ENCODE data around the gene ATP5MC2.
"Not testable (repeated sequence)": the region's sequence is repeated elsewhere in the genome, so short reads cannot be mapped to it uniquely, and the experiment has no call there.

The ATP5MC2 gene

DNA sequence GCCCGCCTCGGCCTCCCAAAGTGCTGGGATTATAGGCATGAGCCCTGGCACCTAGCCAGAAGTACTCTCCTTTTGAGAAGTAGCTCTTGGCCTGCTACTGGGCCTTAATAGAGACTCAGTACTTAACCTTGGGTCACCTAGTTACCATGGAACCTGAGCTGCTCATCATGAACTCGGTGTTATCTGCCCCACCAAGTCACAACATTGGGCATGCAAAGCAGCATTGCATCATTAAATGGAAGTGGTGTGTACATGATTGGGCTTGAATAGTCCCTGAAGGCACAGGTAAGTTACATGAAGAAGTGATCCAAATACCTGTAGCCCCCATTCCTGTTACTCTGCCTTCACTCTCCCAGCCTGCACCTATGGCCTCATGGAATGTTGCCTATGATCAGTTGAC is 31.8 kb downstream of the ATP5MC2 start:
- Histone ChIP-seq H3K36me3 (replicated peaks) (no peaks in the 10 kb centered on the region), H3K27ac (no peak overlapping the region), H3K4me3 (ENCODE audit: low read depth, low read length) (no peak overlapping the region), H3K27me3 (replicated peaks) (no peaks in the 10 kb centered on the region)
- DNase-seq: no peak
- in situ Hi-C loops (cut with HindIII; ENCODE audit: low pct_ligation_motif_present, low sequenced_read_pairs): no loop called here
- TF ChIP-seq, protein P1, sequence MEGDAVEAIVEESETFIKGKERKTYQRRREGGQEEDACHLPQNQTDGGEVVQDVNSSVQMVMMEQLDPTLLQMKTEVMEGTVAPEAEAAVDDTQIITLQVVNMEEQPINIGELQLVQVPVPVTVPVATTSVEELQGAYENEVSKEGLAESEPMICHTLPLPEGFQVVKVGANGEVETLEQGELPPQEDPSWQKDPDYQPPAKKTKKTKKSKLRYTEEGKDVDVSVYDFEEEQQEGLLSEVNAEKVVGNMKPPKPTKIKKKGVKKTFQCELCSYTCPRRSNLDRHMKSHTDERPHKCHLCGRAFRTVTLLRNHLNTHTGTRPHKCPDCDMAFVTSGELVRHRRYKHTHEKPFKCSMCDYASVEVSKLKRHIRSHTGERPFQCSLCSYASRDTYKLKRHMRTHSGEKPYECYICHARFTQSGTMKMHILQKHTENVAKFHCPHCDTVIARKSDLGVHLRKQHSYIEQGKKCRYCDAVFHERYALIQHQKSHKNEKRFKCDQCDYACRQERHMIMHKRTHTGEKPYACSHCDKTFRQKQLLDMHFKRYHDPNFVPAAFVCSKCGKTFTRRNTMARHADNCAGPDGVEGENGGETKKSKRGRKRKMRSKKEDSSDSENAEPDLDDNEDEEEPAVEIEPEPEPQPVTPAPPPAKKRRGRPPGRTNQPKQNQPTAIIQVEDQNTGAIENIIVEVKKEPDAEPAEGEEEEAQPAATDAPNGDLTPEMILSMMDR (IDR thresholded peaks at IDR 0.05; ENCODE audit: low read depth, low read length, missing control alignments): no peak

DNA sequence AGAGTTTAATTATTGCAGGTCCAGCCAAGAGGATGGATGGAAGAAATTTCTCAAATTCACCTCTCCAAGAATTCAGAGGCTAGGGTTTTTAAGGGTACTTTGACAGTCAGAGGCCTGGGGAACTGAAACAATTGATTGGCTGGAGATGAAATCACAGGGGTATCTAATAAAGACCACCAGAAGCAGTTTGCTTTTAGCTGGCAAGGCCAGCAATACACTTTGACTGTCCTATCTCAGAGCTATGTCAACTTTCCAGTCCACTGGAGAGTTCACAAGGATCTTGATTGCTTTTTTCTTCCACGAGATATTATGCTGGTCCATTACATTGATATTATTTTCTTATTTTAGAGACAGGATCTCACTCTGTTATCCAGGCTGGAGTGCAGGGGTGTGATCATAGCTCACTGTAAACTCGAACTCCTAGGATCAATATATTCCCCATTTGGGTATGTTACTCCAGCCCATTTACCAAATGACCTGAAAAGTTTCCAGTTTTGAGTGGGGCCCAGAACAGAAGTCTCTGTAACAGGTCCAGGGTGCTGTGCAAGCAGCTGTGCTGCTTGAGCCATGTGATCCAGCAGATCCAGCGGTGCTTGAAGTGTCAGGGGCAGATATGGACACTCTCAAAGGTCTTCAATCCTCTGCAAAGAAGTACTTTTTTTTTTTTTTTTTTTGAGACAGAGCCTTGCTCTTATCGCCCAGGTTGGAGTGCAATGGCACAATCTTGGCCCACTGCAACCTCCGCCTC is 32.5 kb downstream of the ATP5MC2 start:
- in situ Hi-C loops (cut with HindIII; ENCODE audit: low pct_ligation_motif_present, low sequenced_read_pairs): no loop called here
- H3K27ac ChIP-seq: no peak overlapping the region

DNA sequence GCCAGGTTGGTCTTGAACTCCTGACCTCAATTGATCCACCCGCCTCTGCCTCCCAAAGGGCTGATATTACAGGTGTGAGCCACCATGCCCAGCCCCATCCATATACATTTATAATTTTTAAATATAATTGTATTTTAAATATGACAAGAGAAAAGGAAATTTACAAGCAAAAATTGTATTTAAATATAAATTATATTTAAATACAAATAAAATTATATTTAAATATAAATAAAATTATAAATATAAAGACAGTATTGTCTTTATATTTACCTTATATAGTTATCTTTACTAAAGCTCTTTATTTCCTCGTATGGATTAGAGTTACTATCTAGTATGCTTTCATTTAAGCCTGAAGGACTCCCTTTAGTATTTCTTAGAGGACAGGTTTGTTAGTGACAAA is 37.8 kb downstream of the ATP5MC2 start:
- DNase-seq: no peak
- in situ Hi-C loops (cut with HindIII; ENCODE audit: low pct_ligation_motif_present, low sequenced_read_pairs): no loop called here
- Histone ChIP-seq H3K36me3 (replicated peaks) (no peaks in the 10 kb centered on the region), H3K27me3 (replicated peaks) (no peaks in the 10 kb centered on the region), H3K27ac (no peak overlapping the region), H3K4me3 (ENCODE audit: low read depth, low read length) (no peak overlapping the region)
- TF ChIP-seq, protein P1 (IDR thresholded peaks at IDR 0.05; ENCODE audit: low read depth, low read length, missing control alignments): no peak

More for the DNA sequence above, 32.5 kb downstream of the ATP5MC2 start:
- Histone ChIP-seq H3K4me3 (ENCODE audit: low read depth, low read length) (no peak overlapping the region), H3K27me3 (replicated peaks) (no peaks in the 10 kb centered on the region), H3K36me3 (replicated peaks) (no peaks in the 10 kb centered on the region)
- no peak for DNase-seq
- TF ChIP-seq, protein P1 (IDR thresholded peaks at IDR 0.05; ENCODE audit: low read depth, low read length, missing control alignments): no peak

DNA sequence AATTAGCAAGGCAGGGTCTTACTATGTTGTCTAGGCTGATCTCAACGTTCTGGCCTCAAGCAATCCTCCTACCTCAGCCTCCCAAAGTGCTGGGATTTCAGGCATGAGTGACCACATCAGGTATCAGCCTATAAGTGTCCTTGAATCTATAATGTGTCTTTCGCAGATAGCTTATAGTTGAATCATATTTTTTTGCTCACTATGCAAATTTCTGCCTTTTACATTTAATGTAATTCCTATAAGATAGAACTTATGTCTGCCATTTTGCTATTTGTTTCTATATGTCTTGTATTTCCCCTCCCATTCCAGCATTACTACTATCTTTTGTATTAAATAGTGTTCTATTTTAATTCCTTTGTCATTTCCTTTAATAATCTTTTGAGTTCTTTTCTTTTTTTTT is 39.2 kb downstream of the ATP5MC2 start:
- Histone ChIP-seq H3K36me3 (replicated peaks) (no peaks in the 10 kb centered on the region), H3K4me3 (ENCODE audit: low read depth, low read length) (no peak overlapping the region), H3K27me3 (replicated peaks) (no peaks in the 10 kb centered on the region), H3K27ac (no peak overlapping the region)
- no peak for DNase-seq
- TF ChIP-seq, protein P1 (IDR thresholded peaks at IDR 0.05; ENCODE audit: low read depth, low read length, missing control alignments): no peak
- in situ Hi-C loops (cut with HindIII; ENCODE audit: low pct_ligation_motif_present, low sequenced_read_pairs): no loop called here

DNA sequence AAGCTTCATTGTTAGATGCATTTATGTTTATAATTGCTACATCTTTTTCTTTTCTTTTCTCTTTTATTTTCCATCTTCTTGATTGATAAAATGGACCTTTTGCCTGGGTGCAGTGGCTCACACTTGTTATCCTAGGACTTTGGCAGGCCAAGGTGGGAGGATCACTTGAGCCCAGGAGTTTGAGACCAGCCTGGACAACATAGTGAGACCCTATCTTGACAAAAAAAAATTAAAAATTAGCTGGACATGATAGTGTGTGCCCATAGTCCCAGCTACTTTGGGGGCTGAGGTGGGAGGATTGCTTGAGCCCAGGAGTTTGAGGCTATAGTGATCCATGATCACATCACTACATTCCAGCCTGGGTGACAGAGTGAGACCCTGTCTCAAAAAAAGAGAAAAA is 40.2 kb downstream of the ATP5MC2 start:
- in situ Hi-C loops (cut with HindIII; ENCODE audit: low pct_ligation_motif_present, low sequenced_read_pairs); H3K36me3 ChIP-seq (replicated peaks); H3K4me3 ChIP-seq (ENCODE audit: low read depth, low read length); H3K27me3 ChIP-seq (replicated peaks); DNase-seq; H3K27ac ChIP-seq: not testable (repeated sequence)

DNA sequence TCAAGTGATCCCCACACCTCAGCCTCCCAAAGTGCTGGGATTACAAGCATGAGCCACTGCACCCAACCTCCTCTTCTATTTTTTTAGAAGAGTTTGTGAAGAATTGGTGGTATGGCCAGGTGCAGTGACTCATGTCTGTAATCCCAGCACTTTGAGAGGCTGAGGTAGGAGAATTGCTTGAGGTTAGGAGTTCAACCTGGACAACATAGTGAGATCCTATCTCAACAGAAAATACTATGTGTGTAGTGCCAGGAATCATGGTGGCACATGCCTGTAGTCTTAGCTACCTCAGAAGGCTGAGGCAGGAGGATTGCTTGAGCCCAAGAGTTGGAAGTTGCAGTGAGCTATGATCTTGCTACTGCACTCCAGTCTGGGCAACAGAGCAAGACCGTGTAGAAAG is 44.2 kb downstream of the ATP5MC2 start:
- DNase-seq: no peak
- no peak overlapping the region for H3K27ac ChIP-seq
- H3K4me3 ChIP-seq (ENCODE audit: low read depth, low read length): no peak overlapping the region
- H3K27me3 ChIP-seq (replicated peaks): no peaks in the 10 kb centered on the region
- TF ChIP-seq, protein P1 (IDR thresholded peaks at IDR 0.05; ENCODE audit: low read depth, low read length, missing control alignments): no peak
- in situ Hi-C loops (cut with HindIII; ENCODE audit: low pct_ligation_motif_present, low sequenced_read_pairs): no loop called here
- no peaks in the 10 kb centered on the region for H3K36me3 ChIP-seq (replicated peaks)
